Measurements from ENCODE around the gene PLGRKT.
"Not testable (repeated sequence)": the region's sequence is repeated elsewhere in the genome, so short reads cannot be mapped to it uniquely, and the experiment has no call there.

The PLGRKT gene

DNA sequence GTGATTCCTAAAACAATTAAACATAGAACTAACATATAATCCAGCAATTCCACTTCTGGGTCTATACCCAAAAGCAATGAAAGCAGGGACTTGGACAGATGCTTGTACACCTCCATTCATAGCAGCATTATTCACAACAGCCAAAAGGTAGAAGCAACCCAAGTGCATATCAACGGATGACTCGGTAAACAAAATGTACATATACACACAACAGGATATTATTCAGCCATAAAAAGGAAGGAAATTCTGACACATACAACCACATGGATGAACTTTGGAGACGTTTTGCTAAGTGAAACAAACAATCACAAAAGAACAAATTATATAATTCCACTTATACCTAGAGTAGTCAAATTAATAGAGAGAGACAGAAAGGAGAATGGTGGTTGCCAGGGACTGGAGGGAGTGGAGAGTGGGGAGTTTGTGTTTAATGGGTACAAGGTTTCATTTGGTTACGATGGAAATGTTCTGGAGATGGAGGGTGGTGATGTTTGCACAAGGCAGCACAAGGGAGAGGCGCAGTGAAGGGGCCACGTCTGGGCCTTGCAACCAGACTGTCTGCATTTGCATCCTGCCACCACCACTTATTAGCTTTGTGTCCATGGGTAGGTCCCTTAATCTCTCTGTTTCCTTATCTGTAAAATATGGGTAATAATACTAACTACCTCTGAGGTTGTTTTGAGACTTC, 61.8 kb downstream of the PLGRKT start:
- DNase-seq (ENCODE audit: low read depth), result no peak

DNA sequence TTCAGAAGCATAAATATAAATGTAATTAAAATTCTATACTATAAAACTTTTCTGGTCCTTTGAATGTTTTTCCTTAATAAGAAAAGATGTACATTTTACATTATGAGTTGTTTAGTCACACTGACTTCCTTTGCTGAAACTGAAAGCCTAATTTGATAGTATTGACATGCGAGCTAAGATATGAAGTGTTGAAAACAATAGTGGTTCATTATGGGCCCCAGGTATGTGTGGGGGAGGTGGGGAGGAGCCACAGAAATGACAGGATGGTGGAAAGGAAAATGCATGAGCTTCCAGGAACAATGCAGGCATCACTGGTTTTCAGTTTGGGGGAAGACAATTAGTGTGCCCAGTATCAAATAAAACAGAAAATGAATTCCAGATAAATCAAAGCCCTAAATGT, 62.6 kb downstream of the PLGRKT start:
- no peak for DNase-seq (ENCODE audit: low read depth)

DNA sequence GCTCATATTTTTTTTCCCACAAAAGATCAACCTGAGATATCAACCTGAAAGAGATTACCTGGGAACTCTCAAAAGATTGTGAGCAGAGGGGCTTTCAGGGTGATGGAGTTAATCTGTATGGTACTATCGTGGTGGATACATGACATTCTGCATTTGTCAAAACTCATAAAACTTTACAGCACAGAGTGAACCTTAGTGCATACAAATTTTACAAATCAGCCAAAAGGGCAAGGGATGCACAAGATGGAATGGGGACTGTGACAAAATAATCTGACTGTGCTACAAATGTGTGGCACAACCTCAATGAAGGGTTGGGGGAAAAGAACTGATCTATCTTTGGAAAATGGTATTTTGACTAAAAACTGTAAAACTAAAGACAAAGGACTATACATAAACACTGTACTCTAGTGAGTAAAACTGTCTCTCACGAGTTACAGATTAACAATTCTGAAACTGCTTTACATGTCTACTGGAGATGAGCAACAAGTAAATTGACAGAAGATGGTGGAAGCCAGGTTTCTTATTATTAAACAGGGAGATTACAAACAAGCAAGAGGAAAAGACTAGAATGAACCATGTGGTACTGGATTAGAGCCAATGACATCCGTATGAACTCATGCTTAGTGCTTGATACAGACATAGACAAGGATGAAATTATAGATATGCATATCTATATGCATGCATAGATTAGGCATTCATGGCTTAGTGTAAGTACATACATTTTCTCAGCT, 73.3 kb downstream of the PLGRKT start:
- no peak for DNase-seq (ENCODE audit: low read depth)

GRCh38 chr9:5361326-5362010, 76.3 kb downstream of the PLGRKT start:
- no peak for DNase-seq (ENCODE audit: low read depth)

DNA sequence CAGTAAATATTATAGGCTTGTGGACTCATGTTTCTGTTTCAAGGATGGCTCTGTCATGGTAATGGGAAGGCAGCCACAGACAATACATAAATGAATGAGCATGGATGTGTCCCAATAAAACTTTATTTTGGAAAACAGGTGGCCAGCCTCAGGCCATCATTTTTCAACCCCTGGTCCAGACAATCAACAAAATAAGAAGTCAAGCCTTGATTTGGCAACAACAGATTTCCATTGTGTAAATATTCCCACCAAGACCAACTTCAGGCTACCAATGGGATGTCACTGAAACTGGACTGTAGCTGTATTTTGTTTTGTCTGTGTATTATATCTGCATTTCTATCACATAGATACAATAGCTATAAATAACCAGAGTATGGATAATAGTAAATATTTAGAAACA, 77.4 kb downstream of the PLGRKT start:
- no peak for DNase-seq (ENCODE audit: low read depth)

DNA sequence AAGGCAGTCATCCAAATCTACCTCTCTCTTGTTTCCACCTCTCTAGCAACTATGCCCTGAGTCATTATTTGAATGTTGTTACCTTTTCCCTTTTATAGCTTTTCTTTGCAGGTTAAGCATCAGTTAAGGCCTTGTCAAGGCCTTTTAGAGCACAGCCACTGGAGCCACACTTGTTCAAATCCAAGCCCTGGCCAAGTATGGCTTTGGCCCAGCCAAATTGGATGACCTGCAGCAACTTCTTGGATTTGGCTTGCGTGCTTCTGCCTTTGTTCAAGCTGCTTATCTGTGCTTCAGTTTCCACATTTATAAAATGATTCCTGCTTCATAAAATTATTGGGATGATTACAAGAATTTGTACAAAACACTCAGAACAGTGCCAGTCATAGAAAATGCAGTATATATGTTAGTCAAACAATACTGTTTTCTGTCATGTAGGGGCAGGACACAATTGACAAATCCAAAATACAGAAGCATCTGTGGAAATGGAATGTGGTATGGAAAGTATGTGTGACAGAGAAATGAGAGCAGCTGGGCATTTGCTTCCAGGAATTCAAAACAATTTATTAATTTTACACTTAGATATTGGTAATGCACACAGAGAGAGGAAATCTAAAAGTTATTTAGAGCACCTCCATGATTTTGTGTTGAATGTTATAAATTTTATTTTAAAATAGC, 80.2 kb downstream of the PLGRKT start:
- no peak for DNase-seq (ENCODE audit: low read depth)

DNA sequence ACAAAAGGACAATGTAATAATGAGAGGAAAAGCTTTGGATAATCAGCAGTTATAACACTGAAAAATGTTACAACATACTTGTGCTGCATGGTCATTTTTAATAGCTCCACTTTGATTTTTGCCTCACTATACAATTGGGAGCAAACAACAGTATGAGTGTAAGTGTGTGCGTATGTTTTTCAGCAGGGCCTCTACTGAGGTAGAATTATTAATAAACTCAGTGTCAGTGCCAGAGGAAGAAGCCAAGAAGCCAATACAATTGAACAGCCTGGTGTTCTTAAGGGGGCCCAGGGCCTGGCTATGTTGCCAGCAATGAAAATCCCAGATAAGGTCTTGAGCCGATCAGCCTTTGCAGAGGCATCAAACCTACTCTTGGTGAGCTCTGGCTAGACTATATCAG, 81.9 kb downstream of the PLGRKT start:
- no peak for DNase-seq (ENCODE audit: low read depth)

DNA sequence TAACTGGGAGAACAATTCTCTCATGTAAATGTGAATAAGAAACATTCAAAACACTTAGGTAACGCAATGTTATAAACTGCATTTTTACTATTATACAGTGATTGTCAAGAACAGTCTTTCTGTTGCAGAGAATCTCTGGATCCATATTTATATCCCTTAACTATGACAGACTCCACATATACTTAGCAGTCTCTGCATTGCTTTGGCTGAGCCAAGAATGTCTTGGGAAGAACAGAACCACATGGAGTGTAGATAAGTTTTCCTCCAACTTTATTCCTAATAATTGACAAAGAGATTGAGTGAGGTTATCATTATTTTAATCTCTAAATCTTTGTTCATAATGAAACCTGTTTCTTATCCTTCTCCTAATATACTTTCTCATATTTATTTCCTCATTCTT, 82.5 kb downstream of the PLGRKT start:
- no peak for DNase-seq (ENCODE audit: low read depth)

DNA sequence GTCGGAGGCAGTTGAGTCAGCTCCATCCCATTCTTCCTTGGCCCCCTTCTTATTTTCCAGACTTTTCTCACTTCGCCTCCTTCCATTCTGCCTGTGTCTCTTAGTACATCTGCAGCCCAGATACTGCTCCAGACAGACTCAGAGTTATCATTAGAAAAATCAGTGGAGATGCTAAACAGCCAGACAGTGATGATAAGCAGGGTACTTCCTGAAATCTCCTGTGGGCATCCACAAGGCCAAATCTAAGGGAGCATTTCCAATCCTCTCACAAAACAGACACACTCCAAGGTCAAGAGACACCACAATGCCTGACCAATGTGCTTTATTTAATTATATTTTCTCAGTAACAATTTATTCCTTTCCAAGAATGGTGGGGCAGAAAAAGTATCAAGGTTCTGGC, 83.5 kb downstream of the PLGRKT start:
- no peak for DNase-seq (ENCODE audit: low read depth)

GRCh38 chr9:5352637-5353248, 85.0 kb downstream of the PLGRKT start:
- no peak for DNase-seq (ENCODE audit: low read depth)

- DNase-seq (ENCODE audit: low read depth), result not testable (repeated sequence)
Observed at GRCh38 chr9:5338992-5339981, 98.4 kb downstream of the PLGRKT start, which contains the start of gene RLN1. Gene RLN1, minus strand, starts transcription at chr9:5339876. Its CDS starts 130 bp downstream, at chr9:5339746.

- no peak for DNase-seq (ENCODE audit: low read depth)
Observed at GRCh38 chr9:5336688-5337087, 101.0 kb downstream of the PLGRKT start.

DNA sequence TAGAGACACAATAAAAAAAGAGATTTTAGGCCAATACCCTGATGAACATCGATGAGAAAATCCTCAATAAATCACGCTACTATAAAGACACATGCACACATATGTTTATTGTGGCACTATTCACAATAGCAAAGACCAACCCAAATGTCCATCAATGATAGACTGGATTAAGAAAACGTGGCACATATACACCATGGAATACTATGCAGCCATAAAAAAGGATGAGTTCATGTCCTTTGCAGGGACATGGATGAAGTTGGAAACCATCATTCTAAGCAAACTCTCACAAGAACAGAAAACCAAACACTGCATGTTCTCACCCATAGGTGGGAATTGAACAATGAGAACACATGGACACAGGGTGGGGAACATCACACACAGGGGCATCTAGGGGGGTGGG, 106.4 kb downstream of the PLGRKT start:
- not testable (repeated sequence) for DNase-seq (ENCODE audit: low read depth)

GRCh38 chr9:5326893-5327548, 110.7 kb downstream of the PLGRKT start:
- no peak for DNase-seq (ENCODE audit: low read depth)

DNA sequence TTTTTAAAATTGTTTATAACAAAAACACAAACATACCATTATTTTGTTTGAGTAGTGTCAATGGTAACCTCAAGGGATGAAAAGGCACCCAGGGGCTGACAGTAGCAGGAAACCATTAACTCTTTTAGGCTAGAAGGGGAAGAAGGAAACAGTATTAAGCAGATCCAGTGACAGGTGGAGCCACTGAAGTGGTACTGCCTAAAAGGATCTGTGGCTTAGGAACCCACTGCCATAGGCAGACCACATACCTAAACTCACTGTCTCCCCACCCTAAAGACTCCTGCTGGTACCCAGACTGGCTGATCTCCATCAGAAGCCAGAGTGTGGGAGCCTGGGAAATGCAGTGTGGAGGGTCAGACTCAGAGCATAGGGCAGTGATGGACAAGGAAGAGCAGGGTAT, 111.5 kb downstream of the PLGRKT start:
- no peak for DNase-seq (ENCODE audit: low read depth)

DNA sequence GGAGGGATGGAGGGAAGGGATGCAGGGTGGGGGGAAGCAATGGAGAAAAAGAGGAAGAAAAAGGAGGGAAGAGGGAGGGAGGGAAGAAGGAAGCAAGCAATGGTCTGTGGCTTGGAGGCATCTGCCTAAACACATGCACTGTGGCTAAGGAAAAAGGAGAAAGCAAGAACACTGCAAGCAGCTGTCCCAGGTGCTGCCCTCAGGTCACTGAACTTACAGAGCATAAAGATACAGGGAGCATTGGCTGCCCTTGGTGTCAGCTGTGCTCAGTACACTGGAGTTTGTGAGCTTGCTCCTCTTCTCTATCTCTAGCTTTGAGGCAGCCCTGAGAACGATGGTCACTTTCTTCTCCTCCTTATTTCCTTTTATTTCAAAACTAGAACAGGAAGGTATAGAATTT, 116.1 kb downstream of the PLGRKT start:
- not testable (repeated sequence) for DNase-seq (ENCODE audit: low read depth)

GRCh38 chr9:5321058-5321457, 116.7 kb downstream of the PLGRKT start:
- no peak for DNase-seq (ENCODE audit: low read depth)

- DNase-seq (ENCODE audit: low read depth), result not testable (repeated sequence)
Observed at GRCh38 chr9:5316406-5316805, 121.3 kb downstream of the PLGRKT start.

DNA sequence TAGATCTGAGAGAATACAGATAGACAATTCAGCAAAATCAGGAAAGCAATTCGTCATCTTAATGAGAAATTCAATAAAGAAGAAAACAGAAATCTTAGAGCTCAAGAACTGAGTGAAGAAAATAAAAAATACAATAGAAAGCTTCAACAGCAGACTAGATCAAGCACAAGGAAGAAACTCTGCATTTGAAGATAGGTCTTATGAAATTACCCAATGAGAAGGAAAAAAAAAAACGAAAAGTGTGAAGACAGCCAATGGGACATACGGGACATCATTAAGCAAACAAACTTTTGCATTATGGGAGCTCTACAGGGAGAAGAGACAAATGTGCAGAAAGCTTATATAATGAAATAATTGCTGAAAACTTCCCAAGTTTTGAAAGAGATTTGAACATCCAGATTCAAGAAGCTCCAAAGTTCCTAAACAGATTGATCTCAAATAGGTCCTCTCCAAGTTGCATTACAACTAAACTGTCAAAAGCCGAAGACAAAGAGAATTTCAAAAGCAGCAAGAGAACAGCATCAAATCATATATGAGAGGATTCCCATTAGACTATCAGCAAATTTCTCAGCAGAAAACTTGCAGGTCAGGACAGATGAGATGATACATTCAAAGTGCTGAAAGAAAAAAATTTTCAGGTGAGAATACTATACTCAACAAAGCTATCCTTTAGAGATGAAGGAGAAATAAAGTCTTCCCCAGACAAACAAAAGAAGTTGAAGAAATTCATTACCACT, 122.4 kb downstream of the PLGRKT start:
- DNase-seq (ENCODE audit: low read depth), result no peak

DNA sequence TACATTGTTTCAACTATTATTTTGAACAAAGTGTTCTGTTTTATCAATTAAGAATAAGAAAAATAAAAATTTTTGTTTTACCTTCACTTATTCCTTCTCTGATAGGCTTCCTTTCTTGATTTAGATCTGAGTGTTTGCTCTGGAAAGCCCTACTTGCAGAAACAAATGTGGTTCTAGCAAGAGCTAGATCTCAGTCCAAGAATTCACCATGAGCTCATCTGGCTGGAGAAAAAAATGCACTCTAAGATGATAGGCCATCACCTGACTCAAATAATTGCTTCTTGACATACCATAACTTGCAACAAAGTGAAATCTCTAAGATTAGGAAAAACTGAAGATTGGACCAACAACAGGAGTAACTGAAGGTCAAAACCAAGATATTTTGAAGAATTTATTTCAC, 126.9 kb downstream of the PLGRKT start:
- no peak for DNase-seq (ENCODE audit: low read depth)

Measured in CMK (cell line).